Kidney glomerular epithelial cell (primary cell): ENCODE data around the gene SF3B6.
"Not testable (repeated sequence)": the region's sequence is repeated elsewhere in the genome, so short reads cannot be mapped to it uniquely, and the experiment has no call there.

Experiments used
- DNase-seq: peaks from one replicate; lab custom pipeline; 2025; lab: John Stamatoyannopoulos, UW

SF3B6 gene

DNA sequence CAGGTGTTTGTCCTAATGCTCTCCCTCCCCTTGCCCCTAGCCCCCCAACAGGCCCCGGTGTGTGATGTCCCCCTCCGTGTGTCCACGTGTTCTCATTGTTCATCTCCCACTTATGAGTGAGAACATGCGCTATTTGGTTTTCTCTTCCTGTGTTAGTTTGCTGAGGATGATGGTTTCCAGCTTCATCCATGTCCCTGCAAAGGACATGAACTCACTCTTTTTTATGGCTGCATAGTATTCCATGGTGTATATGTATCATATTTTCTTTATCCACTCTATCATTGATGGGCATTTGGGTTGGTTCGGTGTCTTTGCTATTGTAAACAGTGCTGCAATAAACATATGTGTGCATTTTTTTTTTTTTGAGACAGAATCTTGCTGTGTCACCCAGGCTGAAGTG lies 17.1 kb upstream of the SF3B6 start:
- not testable (repeated sequence) for DNase-seq

DNA sequence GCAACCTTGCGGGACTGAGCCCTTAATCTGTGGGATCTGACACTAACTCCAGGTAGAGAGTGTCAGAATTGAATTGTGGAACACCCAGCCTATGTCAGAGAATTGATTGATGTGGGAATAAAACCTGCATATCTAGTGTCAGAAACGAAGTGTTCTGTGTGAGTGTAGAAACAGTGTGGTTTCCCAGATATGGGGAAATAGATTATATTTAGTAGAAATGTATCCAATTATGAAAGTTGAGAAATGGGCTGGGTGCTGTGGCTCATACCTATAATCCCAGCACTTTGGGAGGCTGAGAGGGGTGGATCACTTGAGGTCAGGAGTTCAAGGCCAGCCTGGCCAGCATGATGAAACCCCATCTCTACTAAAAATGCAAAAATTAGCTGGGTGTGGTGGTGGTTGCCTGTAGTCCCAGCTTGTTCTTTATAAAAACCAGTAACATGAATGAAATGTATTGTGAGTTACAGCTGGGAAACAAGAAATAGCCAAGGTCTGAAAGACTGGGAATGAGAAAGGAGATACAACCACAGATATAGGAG lies 12.8 kb upstream of the SF3B6 start:
- DNase-seq = no peak

DNA sequence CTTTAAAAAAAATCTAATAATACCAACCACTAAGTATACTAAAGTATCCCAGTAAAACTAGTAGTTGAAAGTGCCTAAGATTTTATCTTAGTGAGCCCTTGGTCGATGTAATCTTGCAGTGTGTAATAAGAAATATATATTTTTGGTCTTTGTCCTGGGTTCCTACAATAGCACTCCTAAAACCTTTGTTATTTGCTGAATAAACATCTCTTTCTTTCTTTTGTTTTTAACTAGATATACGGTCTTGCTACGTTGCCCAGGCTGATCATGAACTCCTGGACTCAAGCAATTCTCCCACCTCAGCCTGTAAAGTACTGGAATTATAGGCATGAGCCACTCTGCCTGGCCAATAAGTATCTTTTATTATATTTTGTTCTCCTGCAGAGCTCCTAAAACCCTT lies 10.9 kb upstream of the SF3B6 start:
- no peak for DNase-seq

DNA sequence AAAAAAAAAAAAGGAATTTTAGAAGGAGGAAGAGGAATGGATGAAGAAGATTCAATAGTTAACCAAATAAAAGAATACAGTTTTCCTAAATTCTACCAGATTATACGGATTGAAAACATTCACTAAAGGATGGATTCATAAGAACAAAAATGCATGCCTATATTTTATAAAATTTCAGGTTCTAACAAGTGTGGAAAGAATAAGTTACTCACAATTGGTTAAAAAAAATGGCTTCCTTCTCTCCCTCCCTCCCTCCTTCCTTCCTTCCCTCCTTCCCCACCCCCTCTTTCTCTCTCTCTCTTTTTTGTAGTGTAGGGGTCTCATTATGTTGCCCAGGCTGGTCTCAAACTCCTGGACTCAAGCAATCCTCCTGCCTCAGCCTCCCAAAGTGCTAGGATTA lies 10.1 kb upstream of the SF3B6 start:
- DNase-seq = no peak

DNA sequence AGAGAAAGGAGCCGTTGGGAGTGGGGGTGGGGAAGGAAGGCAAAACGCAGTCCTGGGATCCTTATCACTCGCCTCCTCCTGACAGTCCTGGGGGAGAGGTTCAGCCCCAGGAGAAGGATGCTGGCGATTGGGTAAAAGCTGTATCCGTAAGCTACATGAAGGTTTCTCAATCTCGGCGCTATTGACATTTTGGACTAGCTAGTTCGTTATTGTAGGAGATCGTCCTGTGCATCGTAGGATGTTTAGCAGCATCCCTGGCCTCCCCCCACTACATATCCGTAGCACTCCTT lies 9.0 kb upstream of the SF3B6 start:
- no peak for DNase-seq

DNA sequence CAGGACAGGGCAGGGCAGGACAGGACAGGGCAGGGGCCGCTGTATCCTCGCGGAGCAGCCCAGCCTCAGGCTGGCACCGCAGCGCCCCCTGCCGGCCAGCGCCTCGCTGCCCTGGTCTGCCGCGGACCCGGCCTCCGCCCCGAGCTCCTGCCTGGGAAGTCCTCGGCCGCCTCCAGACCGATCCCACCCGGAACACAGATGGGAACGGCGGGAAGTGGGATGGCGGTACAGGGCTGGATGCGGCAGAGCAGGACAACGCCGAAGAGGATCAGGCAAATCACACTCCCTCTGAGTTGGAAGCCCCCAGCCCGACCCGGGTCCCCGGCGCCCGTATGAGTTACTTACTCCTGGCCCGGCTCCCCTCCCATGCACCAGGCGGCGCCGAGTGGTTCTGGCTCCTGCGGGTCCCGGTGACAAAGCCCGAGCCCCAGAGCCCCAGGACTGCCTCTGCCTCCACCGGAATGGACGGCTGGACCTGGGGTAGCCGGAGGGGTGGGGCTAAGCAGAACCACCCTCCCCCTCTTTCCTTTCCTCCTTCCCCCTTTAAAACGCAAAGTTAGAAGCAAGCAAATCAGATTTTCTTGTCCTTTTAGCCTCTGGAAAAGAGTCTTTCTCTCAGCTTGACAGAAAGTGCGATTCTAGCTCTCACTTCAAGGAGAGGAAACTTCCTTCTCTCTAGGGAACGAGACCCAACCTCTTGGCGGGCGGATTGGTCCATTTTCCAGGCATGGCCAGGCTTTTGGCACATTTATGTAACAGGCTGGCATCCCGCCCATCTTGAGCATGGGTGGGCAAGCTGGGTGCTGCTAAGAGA lies 8.5 kb upstream of the SF3B6 start, which contains the start of gene TP53I3:
Gene TP53I3 (minus strand): TSS at position 449 of the 814 bp plus-strand sequence. CDS start 508 bp downstream, outside the sequence.
- DNase-seq = peak; percentile 90

DNA sequence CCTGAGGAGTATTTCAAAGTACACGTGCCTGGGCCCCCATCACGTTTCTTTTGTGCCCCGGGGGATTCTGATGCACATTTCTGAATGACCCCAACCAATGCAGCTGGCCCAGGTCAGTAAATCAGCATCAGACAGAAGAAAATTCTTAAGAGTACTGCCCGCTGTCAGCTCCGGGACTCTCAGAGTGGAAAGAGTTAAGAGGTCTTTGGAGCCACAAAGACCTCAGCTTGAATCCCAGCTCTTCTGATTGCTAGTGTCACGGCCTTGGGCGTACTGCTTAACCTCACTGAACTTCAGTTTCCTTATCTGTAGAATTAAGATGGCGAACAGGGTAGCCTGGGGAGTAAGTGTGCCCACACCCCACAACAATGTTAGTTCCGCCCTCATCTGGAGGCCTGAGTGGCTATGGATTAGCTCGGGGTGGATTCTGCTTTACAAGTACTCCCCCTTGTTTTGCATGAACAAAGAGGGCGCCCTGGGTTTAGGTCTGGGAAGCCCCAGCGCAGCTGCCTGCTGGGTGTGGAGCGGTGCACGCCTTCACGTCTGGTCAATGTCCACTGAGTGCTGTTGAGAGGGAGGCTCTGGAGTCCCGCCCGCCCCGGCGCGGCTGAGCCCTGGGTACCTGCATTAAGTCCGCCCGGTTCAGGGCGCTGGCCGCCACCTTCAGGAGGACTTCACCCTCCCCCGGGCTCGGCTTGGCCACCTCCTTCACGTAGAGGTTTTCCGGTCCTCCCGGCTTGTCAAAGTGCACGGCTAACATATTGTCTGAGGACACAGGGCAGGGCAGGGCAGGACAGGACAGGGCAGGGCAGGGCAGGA lies 7.7 kb upstream of the SF3B6 start:
- peak; percentile 73 for DNase-seq

DNA sequence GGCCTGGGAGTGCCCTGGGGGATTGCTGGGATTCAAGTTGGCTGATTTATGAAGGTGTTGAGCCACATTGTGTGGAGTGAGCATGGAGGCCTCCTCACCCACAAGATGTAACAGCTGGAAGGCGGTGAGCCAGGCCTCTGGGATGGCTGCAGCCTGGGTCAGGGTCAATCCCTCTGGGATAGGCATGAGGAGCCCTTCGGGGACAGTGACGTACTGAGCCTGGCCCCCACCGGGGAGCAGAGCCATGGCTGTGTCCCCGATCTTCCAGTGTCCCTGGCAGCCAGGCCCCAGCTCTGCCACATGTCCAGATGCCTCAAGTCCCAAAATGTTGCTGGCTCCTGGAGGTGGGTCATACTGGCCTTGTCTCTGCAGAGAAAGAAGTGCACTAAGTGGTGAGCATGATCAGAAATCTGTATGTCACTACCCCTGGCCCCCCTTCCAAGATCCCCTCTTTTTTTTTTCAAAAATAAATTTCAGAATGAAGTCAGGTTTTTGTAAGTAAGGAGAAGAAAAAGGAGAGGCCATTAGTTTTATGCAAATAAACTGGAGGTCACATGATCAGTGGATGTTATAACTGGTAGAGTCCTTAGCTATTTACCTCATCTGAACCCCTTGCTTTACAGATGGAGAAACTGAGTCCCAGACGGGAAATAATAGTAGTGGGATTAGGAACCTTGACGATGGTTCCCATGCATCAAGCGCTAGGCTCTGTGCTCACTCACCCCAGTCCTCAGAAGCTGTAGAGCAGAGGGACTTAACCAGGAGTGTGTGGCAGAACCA lies 6.9 kb upstream of the SF3B6 start:
- no peak for DNase-seq

DNA sequence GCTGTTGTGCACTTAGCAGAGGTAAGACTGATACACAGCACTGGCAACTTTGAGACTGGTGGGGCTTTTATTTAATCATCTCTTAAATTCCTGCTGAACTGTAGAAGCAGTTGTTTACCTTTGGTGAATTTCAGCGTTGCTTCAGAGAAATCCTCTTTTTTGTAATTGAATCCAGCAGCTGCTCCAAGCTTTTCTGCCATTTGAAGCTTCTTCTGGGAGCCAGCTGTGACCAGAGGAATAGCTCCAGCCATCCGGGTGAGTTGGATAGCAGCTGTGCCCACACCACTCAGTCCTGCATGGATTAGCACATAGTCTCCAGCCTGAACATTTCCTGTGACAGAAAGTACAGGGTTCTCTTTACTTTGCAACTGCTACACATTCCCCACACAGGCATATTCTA lies 4.6 kb upstream of the SF3B6 start:
- DNase-seq = no peak

DNA sequence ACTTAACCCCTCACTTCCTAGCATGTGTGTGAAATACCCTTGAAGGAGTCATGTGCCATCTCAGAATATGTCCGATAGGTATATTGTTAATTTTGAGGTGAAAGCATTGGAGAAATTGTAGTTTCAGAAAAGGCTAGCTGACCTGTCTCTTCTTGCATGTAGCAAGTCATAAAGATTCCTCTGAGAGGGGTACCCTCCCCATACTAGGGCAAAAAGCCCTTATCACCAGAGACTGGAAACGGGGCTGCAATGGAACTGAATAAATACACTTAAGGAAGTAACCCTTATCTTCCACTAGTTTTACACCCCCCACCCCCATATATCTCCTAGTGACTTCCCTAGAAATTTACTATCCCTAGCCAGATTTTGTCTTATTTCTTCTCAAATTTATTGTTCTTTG lies 1.8 kb upstream of the SF3B6 start:
- no peak for DNase-seq

DNA sequence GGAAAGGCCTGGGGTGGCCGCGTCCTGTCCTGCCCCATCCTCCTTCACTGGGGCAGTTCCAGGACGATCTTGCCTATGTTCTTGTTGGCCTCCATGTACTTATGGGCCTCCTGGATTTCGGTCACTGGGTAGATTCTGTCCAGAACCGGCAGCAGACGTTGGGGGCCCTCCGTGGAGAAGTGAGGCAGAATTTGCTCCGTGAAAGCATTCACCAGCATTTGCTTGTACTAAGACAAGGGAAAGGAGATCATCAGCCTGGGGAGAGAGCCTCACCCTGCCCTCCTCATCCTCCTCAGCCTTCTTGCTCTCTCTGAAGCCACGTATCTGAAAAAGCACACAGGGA lies 1.4 kb upstream of the SF3B6 start:
- DNase-seq = no peak

DNA sequence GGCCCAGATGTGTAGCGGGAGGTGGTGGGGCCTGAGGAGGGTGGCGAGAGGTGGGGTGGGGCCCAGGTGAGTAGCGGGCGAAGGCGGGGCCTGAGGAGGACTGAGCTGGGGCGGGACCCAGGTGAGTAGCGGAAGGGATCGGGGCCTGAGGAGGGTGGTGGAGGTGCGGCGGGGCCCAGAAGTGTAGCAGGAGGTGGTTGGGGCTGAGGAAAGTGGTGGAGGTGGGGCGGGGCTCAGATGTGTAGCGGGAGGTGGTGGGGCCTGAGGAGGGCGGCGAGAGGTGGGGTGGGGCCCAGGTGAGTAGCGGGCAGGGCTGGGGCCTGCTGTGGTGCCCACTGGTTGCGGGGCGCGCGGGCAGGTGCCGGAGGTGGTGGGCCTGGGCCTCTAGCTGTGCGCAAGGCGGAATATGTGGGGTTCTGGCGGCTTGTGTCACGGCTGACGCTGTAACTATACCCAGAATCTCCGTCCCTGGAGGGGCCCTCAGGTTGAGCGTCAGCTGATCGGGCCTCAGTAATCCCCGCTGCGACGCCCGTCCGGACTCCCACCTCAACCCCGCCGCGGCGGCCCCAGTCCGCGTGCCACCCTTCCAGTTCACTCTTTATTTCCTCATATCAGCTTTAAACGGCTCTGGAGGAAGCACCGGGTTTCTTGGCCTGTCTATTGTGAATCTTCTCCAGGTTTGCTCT lies 866 bp upstream of the SF3B6 start:
- no peak for DNase-seq

DNA sequence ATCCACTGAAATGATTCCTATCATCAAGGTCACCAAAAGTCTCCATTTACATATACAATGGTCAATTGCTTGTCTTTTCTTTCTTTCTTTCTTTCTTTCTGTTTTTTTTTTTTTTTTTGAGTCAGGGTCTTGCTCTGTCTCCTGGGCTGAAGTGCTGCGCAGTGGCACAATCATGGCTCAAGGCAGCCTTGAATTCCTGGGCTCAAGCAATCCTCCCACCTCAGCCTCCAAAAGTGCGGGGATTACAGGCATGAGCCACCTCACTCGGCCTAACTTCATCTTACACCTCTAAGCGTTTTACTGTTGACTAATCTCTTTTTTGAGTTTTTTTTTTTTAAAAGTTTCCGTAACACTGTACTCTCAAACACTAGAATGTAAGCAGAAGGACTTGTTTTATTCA lies 867 bp downstream of the SF3B6 start:
- DNase-seq = no peak

DNA sequence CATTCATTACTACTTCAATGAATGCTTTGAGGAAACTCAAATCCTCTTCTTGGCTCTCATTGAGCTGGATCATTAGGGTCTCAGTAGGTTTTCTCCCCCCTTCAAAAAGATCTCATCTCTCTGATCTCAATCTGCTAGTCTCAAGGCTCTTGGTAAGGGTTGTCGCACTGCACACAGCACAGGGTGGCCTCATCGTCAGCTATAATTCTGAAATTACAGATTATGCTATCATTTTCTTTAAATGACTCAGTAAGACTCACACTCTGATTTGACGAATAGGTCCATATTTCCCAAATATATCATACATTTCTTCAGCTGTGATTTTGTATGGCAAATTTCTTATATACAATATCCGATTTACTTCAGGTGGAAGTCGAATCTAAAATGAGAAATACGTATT lies 2.3 kb downstream of the SF3B6 start:
- DNase-seq = no peak

DNA sequence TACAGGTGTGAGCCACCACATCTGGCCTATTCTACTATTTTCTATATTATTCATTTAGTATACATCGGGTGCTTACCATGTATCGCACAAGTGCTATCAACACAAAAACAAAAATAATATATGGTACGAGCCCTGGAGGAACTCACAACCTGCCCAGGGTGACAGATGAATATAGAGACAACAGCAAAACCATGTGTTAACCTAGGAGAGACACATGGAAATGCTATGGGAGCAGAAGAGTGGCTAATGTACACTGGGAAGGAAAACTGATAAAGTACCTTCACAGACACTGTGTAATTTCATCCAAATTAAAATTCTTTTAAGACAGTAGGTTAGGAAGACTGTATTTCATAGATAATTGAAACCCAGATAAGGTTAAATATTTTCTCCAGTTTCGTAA lies 3.9 kb downstream of the SF3B6 start:
- no peak for DNase-seq

DNA sequence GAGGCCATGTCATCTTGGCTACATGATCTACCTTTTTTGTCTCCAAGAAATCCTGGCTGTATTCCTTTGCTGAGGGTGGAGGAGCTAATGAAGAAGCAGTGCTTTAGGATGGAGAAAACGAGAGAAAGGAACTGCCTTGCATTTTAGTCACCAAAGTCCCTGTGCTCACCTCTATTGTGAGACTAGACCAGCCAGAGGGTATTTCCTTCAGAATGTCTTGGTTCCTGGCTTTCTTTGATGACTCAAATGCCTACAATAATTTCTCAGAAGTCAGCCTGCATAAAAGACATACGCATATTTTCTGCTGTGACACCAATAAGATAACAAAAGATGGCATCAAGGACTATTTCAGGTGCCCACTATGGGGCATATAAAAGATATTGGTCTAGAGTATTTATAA lies 10.8 kb downstream of the SF3B6 start:
- no peak for DNase-seq

DNA sequence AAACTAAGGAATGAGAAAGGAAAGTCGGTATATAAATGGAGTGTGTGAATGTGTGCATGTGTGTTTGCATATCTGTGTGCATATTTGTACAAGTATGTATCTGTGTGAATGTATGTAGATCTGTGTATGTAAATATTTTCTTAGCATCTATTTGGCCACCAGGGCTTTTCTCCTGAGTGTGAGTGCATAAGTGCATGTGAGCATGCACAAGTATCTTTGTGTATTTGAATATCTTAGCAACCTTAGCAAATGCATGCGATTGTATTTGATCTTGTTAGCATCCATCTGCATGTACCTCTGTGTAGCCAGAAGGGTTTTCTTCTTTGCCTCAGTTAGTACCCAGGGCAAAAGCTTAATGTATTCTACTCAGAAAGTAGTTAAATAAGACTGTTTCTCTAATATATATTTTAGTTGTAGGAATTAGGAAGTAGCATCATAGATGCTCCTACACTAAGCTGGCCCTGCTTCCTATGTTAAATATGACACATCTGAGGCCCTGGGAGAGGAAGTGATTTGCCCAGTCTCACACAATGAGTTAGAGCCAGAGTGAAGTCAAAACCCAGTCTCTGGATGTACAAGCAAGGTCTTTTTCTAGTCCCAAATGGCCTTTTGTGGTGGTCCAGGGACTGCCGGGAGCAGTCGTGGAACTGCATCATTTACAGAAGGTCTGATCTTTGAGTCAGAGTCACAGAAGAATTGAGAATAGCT lies 17.4 kb downstream of the SF3B6 start:
- DNase-seq = no peak

DNA sequence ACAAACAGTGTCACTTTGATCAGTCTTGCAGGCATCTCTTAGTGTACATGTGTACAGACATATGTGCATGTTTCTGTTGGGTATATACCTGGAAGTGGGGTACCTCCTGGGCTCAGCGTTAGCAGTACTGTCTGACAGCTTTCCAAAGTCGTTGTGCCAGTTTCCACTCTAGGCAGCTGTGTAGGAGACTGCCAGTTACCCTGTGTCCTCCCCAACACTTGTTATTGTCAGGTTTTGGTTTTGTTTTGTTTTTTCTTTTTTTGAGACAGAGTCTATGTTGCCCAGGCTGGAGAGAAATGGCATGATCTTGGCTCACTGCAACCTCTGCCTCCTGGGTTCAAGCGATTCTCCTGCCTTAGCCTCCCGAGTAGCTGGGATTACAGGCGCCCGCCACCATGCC lies 20.4 kb downstream of the SF3B6 start:
- DNase-seq = no peak

DNA sequence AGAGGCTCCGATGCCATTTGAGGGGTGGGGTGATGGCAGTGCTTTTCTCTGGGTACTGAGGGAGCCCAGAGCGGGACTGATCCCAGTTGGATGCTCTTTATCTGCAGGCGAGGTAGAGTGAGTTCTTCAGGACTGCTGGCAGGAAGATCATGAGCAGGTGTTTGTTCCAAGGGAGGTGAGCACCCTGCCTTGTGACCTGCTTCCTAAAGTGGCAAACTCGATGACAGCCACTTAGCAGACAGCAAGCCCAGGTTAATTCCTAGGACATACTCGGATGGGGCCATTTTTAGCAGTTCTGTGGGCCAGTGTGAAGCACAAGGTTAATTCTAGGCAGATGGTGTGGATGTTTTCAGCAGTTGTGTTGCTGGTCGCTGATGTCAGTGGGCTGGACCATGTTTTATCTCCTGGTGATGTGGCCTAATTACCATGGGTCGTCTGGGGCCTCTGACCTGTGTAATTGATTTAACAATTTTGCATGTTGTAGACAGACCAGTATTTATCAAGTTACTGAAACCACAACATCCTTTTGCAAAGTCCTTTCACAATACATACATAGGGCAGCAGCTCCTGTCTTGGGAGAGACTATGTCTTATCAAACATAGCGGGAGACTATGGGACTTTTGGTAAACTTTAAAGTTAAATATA lies 21.6 kb downstream of the SF3B6 start:
- DNase-seq = no peak

DNA sequence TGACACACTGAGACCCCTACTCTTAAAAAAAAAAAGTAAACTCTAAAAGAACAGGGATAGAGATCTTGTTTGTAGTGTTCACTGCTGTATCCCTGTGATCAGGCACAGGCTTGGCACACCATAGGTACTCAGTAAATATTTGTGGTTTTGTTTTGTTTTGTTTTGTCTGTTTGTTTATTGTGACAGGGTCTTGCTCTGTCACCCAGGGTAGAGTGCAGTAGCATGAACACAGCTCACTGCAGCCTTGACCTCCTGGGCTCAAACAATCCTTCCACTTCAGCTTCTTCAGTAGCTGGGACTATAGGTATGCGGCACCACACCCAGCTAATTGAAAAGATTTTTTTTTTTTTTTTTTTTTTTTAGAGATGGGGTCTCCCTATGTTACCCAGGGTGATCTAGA lies 23.2 kb downstream of the SF3B6 start:
- no peak for DNase-seq

DNA sequence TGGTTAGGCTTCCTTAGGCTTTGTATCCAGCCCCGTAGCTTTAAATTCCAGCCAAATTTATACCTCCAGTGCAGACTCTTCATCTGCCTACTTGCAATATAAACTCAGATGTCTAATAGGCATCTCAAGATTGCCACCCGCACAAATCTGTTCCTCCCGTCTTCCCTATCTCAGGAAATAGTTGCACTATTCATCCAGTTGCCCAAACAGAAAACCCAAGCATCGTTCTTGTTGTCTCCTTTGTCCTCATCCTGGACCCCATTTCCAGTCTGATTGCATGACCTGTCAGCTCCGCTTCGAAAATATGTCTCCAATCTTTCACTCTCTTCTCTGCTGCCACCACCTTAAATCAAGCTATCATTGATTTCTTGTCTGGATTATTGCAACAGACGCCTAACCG lies 24.3 kb downstream of the SF3B6 start:
- DNase-seq = no peak
